ENCODE data around the gene CELSR1. TPM values are rescaled to one million over a fixed set of nuclear protein-coding genes. Genes with fewer than 3 reads are reported as not detected.

CELSR1 gene
- total RNA-seq, 1 experiment from 2014 or later, result 19.6 TPM

DNA sequence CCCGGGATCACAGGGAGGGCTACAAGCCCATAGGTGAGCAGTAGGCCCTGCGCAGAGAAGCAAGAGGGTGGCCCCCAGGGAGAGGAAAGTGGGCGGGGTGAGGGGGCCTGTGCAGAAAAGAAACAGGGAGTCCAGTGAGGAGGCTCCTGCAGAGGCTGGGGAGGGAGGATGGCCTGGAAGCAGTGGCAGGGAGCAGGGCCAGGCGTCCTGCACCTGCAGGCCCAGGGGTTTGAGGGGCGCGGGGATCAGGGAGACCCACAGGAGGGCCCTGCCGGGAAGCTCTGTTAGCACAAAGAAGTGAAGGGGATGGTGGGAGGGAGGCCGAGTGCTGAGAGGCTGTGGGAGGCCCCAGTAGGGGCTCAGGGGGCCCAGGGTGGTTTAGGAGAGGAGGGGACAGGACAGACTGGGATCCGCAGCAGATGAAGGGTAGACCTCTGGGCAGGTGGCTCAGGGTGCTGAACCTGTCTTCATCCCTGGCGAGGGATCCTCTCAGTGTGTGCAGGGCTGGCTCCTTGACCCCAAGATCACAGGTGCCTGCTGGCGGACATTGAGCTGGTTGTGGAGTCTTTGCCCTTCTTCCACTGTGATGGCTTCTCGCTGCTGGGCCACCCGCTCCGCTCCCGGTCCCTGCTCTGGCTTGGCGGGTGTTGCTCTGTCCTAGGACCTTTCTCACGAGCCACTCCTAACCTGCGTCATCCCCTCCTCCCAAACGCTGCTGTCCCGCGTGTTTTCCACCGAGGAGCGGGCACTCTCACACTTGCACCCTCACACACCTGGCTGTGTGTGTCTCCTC lies 31.8 kb upstream of the CELSR1 start:
- no peaks in the 10 kb centered on the region for H3K79me2 ChIP-seq (ENCODE audit: insufficient read depth, low read length)
- intact Hi-C loops (cut with micrococcal nuclease), result no loop called here
- H4K20me1 ChIP-seq (ENCODE audit: insufficient read depth), result no peaks in the 10 kb centered on the region
- no peak overlapping the region for H3K27ac ChIP-seq (ENCODE audit: low read depth, low read length)
- no peak for ATAC-seq
- TF ChIP-seq, protein P1, sequence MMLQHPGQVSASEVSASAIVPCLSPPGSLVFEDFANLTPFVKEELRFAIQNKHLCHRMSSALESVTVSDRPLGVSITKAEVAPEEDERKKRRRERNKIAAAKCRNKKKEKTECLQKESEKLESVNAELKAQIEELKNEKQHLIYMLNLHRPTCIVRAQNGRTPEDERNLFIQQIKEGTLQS (IDR thresholded peaks at IDR 0.05), result no peak
- TF ChIP-seq, protein P2, sequence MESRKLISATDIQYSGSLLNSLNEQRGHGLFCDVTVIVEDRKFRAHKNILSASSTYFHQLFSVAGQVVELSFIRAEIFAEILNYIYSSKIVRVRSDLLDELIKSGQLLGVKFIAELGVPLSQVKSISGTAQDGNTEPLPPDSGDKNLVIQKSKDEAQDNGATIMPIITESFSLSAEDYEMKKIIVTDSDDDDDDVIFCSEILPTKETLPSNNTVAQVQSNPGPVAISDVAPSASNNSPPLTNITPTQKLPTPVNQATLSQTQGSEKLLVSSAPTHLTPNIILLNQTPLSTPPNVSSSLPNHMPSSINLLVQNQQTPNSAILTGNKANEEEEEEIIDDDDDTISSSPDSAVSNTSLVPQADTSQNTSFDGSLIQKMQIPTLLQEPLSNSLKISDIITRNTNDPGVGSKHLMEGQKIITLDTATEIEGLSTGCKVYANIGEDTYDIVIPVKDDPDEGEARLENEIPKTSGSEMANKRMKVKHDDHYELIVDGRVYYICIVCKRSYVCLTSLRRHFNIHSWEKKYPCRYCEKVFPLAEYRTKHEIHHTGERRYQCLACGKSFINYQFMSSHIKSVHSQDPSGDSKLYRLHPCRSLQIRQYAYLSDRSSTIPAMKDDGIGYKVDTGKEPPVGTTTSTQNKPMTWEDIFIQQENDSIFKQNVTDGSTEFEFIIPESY (IDR thresholded peaks at IDR 0.05; ENCODE audit: extremely low read depth, insufficient replicate concordance, low read length), result no peak
- TF ChIP-seq SIN3A (IDR thresholded peaks at IDR 0.05; ENCODE audit: low read depth), result no peak
- no peak for TF ChIP-seq FOSL1 (IDR thresholded peaks at IDR 0.05; ENCODE audit: low read depth)
- no peak for TF ChIP-seq ZFX (IDR thresholded peaks at IDR 0.05)
- no peak for TF ChIP-seq SP1 (IDR thresholded peaks at IDR 0.05; ENCODE audit: low read depth)
- TF ChIP-seq POLR2A (IDR thresholded peaks at IDR 0.05; ENCODE audit: borderline replicate concordance, extremely low read depth, insufficient read depth, insufficient read length), result no peak
- TF ChIP-seq, protein P3, sequence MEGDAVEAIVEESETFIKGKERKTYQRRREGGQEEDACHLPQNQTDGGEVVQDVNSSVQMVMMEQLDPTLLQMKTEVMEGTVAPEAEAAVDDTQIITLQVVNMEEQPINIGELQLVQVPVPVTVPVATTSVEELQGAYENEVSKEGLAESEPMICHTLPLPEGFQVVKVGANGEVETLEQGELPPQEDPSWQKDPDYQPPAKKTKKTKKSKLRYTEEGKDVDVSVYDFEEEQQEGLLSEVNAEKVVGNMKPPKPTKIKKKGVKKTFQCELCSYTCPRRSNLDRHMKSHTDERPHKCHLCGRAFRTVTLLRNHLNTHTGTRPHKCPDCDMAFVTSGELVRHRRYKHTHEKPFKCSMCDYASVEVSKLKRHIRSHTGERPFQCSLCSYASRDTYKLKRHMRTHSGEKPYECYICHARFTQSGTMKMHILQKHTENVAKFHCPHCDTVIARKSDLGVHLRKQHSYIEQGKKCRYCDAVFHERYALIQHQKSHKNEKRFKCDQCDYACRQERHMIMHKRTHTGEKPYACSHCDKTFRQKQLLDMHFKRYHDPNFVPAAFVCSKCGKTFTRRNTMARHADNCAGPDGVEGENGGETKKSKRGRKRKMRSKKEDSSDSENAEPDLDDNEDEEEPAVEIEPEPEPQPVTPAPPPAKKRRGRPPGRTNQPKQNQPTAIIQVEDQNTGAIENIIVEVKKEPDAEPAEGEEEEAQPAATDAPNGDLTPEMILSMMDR (IDR thresholded peaks at IDR 0.05 in 2 of 3, conservative IDR thresholded peaks at IDR 0.05 in 1 of 3; ENCODE audit: borderline replicate concordance in 1 of 3, insufficient read depth in 1 of 3, low read depth in 2 of 3, low read length in 2 of 3), result no peak
- TF ChIP-seq, protein P4, sequence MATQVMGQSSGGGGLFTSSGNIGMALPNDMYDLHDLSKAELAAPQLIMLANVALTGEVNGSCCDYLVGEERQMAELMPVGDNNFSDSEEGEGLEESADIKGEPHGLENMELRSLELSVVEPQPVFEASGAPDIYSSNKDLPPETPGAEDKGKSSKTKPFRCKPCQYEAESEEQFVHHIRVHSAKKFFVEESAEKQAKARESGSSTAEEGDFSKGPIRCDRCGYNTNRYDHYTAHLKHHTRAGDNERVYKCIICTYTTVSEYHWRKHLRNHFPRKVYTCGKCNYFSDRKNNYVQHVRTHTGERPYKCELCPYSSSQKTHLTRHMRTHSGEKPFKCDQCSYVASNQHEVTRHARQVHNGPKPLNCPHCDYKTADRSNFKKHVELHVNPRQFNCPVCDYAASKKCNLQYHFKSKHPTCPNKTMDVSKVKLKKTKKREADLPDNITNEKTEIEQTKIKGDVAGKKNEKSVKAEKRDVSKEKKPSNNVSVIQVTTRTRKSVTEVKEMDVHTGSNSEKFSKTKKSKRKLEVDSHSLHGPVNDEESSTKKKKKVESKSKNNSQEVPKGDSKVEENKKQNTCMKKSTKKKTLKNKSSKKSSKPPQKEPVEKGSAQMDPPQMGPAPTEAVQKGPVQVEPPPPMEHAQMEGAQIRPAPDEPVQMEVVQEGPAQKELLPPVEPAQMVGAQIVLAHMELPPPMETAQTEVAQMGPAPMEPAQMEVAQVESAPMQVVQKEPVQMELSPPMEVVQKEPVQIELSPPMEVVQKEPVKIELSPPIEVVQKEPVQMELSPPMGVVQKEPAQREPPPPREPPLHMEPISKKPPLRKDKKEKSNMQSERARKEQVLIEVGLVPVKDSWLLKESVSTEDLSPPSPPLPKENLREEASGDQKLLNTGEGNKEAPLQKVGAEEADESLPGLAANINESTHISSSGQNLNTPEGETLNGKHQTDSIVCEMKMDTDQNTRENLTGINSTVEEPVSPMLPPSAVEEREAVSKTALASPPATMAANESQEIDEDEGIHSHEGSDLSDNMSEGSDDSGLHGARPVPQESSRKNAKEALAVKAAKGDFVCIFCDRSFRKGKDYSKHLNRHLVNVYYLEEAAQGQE (IDR thresholded peaks at IDR 0.05; ENCODE audit: low read depth), result no peak
- TF ChIP-seq ZNF274 (IDR thresholded peaks at IDR 0.05; ENCODE audit: low read depth, low read length), result no peak
- TF ChIP-seq POLR2AphosphoS5 (IDR thresholded peaks at IDR 0.05; ENCODE audit: low read depth, low read length), result no peak
- H3K9ac ChIP-seq (ENCODE audit: low read length), result no peak overlapping the region
- CTCF ChIA-PET, result no interaction called here
- no peak overlapping the region for H3K4me2 ChIP-seq (ENCODE audit: low read length)
- no peaks in the 10 kb centered on the region; a peak in 1 of 4 replicates for H3K9me3 ChIP-seq (ENCODE audit: control insufficient read depth in 1 of 2, insufficient read depth in 1 of 2, low read depth in 1 of 2, low read length in 2 of 2)
- H3K4me3 ChIP-seq (replicated peaks in 1 of 2; ENCODE audit: low read depth in 1 of 2, low read length in 2 of 2), result no peak overlapping the region
- RAD21 ChIA-PET (ENCODE audit: low non-redundant PET in 1 of 2, low total read pairs in 2 of 2, uncharacterized antibody in 2 of 2, unreplicated experiment in 2 of 2), result no interaction called here
- H3K4me1 ChIP-seq (ENCODE audit: control insufficient read depth in 1 of 2, insufficient read depth in 2 of 2, low read length in 2 of 2), result peaks cover 3 to 4% of the 10 kb centered on the region in 2 experiments
- H3K27me3 ChIP-seq (ENCODE audit: insufficient read depth, low read length), result no peaks in the 10 kb centered on the region
- no peak overlapping the region for H2AFZ ChIP-seq (ENCODE audit: low read depth, low read length, poor library complexity, severe bottlenecking)
- BruUV-seq (replicated peaks), result no TSS peak
- no peaks in the 10 kb centered on the region for H3K36me3 ChIP-seq (ENCODE audit: control insufficient read depth in 1 of 2, insufficient read depth in 2 of 2, low read length in 2 of 2)
- H3K9me2 ChIP-seq (ENCODE audit: insufficient read depth), result no peaks in the 10 kb centered on the region
- POLR2A ChIA-PET, result no interaction called here
- DNase-seq (ENCODE audit: low read depth, low spot score), result no peak
